ENCODE results near the gene KRTAP9-2. TPM values are rescaled to one million over a fixed set of nuclear protein-coding genes. Genes with fewer than 3 reads are reported as not detected.
"Not testable (repeated sequence)": the region's sequence is repeated elsewhere in the genome, so short reads cannot be mapped to it uniquely, and the experiment has no call there.

KRTAP9-2 gene
- total RNA-seq, 1 donor from 2014 or later = not detected

DNA sequence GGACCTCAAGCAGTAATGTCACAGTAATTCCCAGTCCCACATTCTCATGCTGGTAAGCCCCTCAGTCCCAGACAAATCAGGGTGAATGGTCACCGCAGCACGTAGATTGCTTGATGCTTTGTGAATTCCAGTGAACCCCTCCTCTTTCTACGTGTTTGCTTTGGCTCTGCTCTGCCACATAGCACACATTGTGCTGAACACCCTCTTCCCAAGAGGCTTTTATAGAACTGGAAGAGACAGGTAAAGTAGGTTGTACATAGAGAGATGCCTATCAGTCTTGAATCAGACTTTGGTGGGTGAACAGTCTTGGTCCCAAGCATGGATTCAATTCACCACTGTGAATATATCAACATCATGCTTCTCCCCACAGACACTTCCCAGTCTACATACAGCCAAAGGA is 38.2 kb downstream of the KRTAP9-2 start:
- no peak overlapping the region for H3K27ac ChIP-seq
- TF ChIP-seq CTCF (IDR thresholded peaks at IDR 0.05) = no peak
- H3K9me3 ChIP-seq = no peaks in the 10 kb centered on the region
- H3K36me3 ChIP-seq = no peaks in the 10 kb centered on the region
- no peak overlapping the region for H3K4me3 ChIP-seq
- DNase-seq (no peak), ATAC-seq (no peak)
- H3K27me3 ChIP-seq (ENCODE audit: low read depth) = peaks cover 12% of the 10 kb centered on the region
- intact Hi-C loops (cut with DNase I) = no loop called here
- H3K4me1 ChIP-seq = no peaks in the 10 kb centered on the region

DNA sequence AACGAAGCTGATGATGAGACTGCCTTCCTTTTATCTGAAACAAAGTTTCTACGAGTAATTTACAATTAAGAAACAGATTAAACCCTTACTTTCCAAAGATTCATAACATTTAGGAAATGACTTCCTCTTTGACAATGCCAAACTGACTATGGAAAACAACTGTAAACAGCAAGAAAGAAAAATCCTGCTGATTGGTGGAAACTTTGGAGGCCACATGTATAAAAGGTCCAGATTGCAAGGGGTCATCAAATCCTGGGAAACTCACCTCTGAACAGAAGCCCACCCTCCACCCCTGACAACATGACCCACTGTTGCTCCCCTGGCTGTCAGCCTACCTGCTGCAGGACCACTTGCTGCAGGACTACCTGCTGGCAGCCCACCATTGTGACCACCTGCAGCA is 38.6 kb downstream of the KRTAP9-2 start, which contains the start of gene KRTAP9-6:
TSS of gene KRTAP9-6 (plus strand) at position 301 of the 400 bp plus-strand sequence. CDS start at position 301, 0 bp downstream.
- H3K9me3 ChIP-seq = no peaks in the 10 kb centered on the region
- no peak for DNase-seq
- intact Hi-C loops (cut with DNase I) = no loop called here
- TF ChIP-seq CTCF (IDR thresholded peaks at IDR 0.05) = no peak
- no peak within 1 kb of the TSS for H3K4me3 ChIP-seq
- ATAC-seq = no peak
- H3K4me1 ChIP-seq = no peaks in the 10 kb centered on the region
- no peak within 1 kb of the TSS for H3K27ac ChIP-seq
- H3K27me3 ChIP-seq (ENCODE audit: low read depth) = peaks cover 11% of the 10 kb centered on the region
- H3K36me3 ChIP-seq = no peaks in the 10 kb centered on the region

- no peak for DNase-seq
- intact Hi-C loops (cut with DNase I) = no loop called here
- H3K4me1 ChIP-seq = no peaks in the 10 kb centered on the region
- H3K27ac ChIP-seq = no peak overlapping the region
- no peak for ATAC-seq
- peaks cover 8% of the 10 kb centered on the region for H3K27me3 ChIP-seq (ENCODE audit: low read depth)
- no peak for TF ChIP-seq CTCF (IDR thresholded peaks at IDR 0.05)
- no peak overlapping the region for H3K4me3 ChIP-seq
- H3K9me3 ChIP-seq = no peaks in the 10 kb centered on the region
- H3K36me3 ChIP-seq = no peaks in the 10 kb centered on the region
Observed at GRCh38 chr17:41267711-41268110, 41.3 kb downstream of the KRTAP9-2 start.

DNA sequence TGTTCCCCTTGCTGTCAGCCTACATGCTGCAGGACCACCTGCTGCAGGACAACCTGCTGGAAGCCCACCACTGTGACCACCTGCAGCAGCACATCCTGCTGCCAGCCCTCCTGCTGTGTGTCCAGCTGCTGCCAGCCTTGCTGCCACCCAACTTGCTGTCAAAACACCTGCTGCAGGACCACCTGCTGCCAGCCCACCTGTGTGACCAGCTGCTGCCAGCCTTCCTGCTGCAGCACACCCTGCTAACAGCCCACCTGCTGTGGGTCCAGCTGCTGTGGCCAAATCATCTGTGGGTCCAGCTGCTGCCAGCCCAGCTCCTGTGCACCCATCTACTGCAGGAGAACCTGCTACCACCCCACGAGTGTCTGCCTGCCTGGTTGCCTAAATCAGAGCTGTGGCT is 44.9 kb downstream of the KRTAP9-2 start:
- H3K9me3 ChIP-seq; H3K27ac ChIP-seq; ATAC-seq; H3K4me1 ChIP-seq; H3K36me3 ChIP-seq; DNase-seq; intact Hi-C loops (cut with DNase I); H3K27me3 ChIP-seq (ENCODE audit: low read depth); H3K4me3 ChIP-seq: not testable (repeated sequence)

- TF ChIP-seq CTCF (IDR thresholded peaks at IDR 0.05) = no peak
- Histone ChIP-seq H3K9me3 (no peaks in the 10 kb centered on the region), H3K36me3 (no peaks in the 10 kb centered on the region), H3K4me3 (no peak overlapping the region), H3K4me1 (no peaks in the 10 kb centered on the region), H3K27me3 (ENCODE audit: low read depth) (peaks cover 5% of the 10 kb centered on the region), H3K27ac (no peak overlapping the region)
- DNase-seq (no peak), ATAC-seq (no peak)
- intact Hi-C loops (cut with DNase I) = no loop called here
Observed at GRCh38 chr17:41271858-41272257, 45.4 kb downstream of the KRTAP9-2 start.

- intact Hi-C loops (cut with DNase I); H3K4me1 ChIP-seq; H3K36me3 ChIP-seq; ATAC-seq; H3K4me3 ChIP-seq; H3K27ac ChIP-seq; DNase-seq; H3K9me3 ChIP-seq; H3K27me3 ChIP-seq (ENCODE audit: low read depth): not testable (repeated sequence)
Observed at GRCh38 chr17:41275648-41276190, 49.3 kb downstream of the KRTAP9-2 start, which contains the start of gene KRTAP9-7. Gene KRTAP9-7, plus strand, starts transcription at chr17:41275698. Its CDS starts 0 bp downstream, at chr17:41275698.

Other genes starting within 250 kb of the KRTAP9-2 start
- gene KRT40, start 242.3 kb upstream of the KRTAP9-2 start, total RNA-seq = 0.27 TPM
- not detected for gene KRTAP3-3, start 232.5 kb upstream of the KRTAP9-2 start, total RNA-seq
- not detected for gene KRTAP3-2, start 226.7 kb upstream of the KRTAP9-2 start, total RNA-seq
- gene KRTAP3-1, start 217.5 kb upstream of the KRTAP9-2 start, total RNA-seq = not detected
- gene KRTAP1-5, start 199.4 kb upstream of the KRTAP9-2 start, total RNA-seq = not detected
- gene KRTAP1-4, start 196.5 kb upstream of the KRTAP9-2 start, total RNA-seq = not detected
- not detected for gene KRTAP1-3, start 191.8 kb upstream of the KRTAP9-2 start, total RNA-seq
- gene KRTAP1-1, start 185.2 kb upstream of the KRTAP9-2 start, total RNA-seq = not detected
- not detected for gene KRTAP2-1, start 179.3 kb upstream of the KRTAP9-2 start, total RNA-seq
- not detected for gene KRTAP2-2, start 171.4 kb upstream of the KRTAP9-2 start, total RNA-seq
- not detected for gene KRTAP2-3, start 166.5 kb upstream of the KRTAP9-2 start, total RNA-seq
- gene KRTAP2-4, start 160.8 kb upstream of the KRTAP9-2 start, total RNA-seq = not detected
- not detected for gene KRTAP4-7, start 142.5 kb upstream of the KRTAP9-2 start, total RNA-seq
- gene KRTAP4-8, start 128.5 kb upstream of the KRTAP9-2 start, total RNA-seq = not detected
- gene KRTAP4-16, start 124.4 kb upstream of the KRTAP9-2 start, total RNA-seq = not detected
- gene KRTAP4-9, start 121.3 kb upstream of the KRTAP9-2 start, total RNA-seq = not detected
- gene KRTAP4-11, start 108.3 kb upstream of the KRTAP9-2 start, total RNA-seq = not detected
- not detected for gene KRTAP4-12, start 102.5 kb upstream of the KRTAP9-2 start, total RNA-seq
- gene KRTAP4-6, start 86.1 kb upstream of the KRTAP9-2 start, total RNA-seq = not detected
- gene KRTAP4-5, start 76.8 kb upstream of the KRTAP9-2 start, total RNA-seq = not detected
- not detected for gene KRTAP4-4, start 65.9 kb upstream of the KRTAP9-2 start, total RNA-seq
- not detected for gene KRTAP4-3, start 58.4 kb upstream of the KRTAP9-2 start, total RNA-seq
- gene KRTAP4-2, start 48.4 kb upstream of the KRTAP9-2 start, total RNA-seq = not detected
- not detected for gene KRTAP4-1, start 41.7 kb upstream of the KRTAP9-2 start, total RNA-seq
- gene KRTAP9-1, start 36.8 kb upstream of the KRTAP9-2 start, total RNA-seq = not detected
- not detected for gene KRTAP9-3, start 5.8 kb downstream of the KRTAP9-2 start, total RNA-seq
- gene KRTAP9-8, start 11.4 kb downstream of the KRTAP9-2 start, total RNA-seq = not detected
- gene KRTAP9-4, start 23.0 kb downstream of the KRTAP9-2 start, total RNA-seq = not detected
- gene KRTAP9-9, start 28.7 kb downstream of the KRTAP9-2 start, total RNA-seq = not detected
- not detected for gene KRTAP9-6, start 38.7 kb downstream of the KRTAP9-2 start, total RNA-seq
- not detected for gene KRTAP9-7, start 49.0 kb downstream of the KRTAP9-2 start, total RNA-seq
- not detected for gene KRTAP29-1, start 76.2 kb downstream of the KRTAP9-2 start, total RNA-seq
- gene KRTAP16-1, start 82.7 kb downstream of the KRTAP9-2 start, total RNA-seq = not detected
- gene KRTAP17-1, start 89.1 kb downstream of the KRTAP9-2 start, total RNA-seq = not detected
- not detected for gene KRT33A, start 124.2 kb downstream of the KRTAP9-2 start, total RNA-seq
- gene KRT33B, start 143.2 kb downstream of the KRTAP9-2 start, total RNA-seq = not detected
- gene KRT34, start 155.7 kb downstream of the KRTAP9-2 start, total RNA-seq = not detected
- gene KRT31, start 171.0 kb downstream of the KRTAP9-2 start, total RNA-seq = not detected
- not detected for gene KRT37, start 197.9 kb downstream of the KRTAP9-2 start, total RNA-seq
- not detected for gene KRT38, start 214.3 kb downstream of the KRTAP9-2 start, total RNA-seq
- gene KRT32, start 240.7 kb downstream of the KRTAP9-2 start, total RNA-seq = not detected